CD4-positive, alpha-beta T cell (primary cell): ENCODE measurements around the gene DLX4. TPM values are rescaled to one million over a fixed set of nuclear protein-coding genes. Genes with fewer than 3 reads are reported as not detected.

Experiments
- ATAC-seq: fragments of 200-7000 bp; cut with Tn5 transposase; one replicate; pipeline ENCODE4 v1.10.0; 2022; ENCODE audit warnings: mild to moderate bottlenecking; ENCODE audit not compliant: poor library complexity
- CTCF ChIA-PET: fragments of 350-600 bp; sonication (Branson Sonifier 250); formaldehyde crosslinking; loops from one replicate; lab custom pipeline; 2021; ENCODE audit warnings: antibody characterized with exemption, inconsistent platforms; lab: Charles Lee
- POLR2A ChIA-PET: fragments of 350-600 bp; sonication (Branson Sonifier 250); formaldehyde crosslinking; loops from one replicate; lab custom pipeline; 2021; ENCODE audit warnings: antibody characterized with exemption, inconsistent platforms; lab: Charles Lee
- DNase-seq, 14 experiments: peaks; one replicate each; pipeline ENCODE4 v3.0.0-alpha.2; 2013 to 2020; ENCODE audit warnings: mixed read lengths in 2 of 14
- H3K27ac ChIP-seq, 2 donors: one replicate each; pipeline versions ENCODE4 v1.5.1 to v1.7.0; 2013; ENCODE audit warnings: low read length in 2 of 2, low read depth in 1 of 2, mild to moderate bottlenecking in 1 of 2
- H3K27me3 ChIP-seq, 2 experiments: 1 replicate in 1 of 2; 2 replicates in 1 of 2; pipeline versions ENCODE4 v1.6.1 to v1.7.0; 2013; ENCODE audit warnings: low read length in 2 of 2, control low read depth in 1 of 2, mild to moderate bottlenecking in 1 of 2, moderate library complexity in 1 of 2; ENCODE audit not compliant: insufficient read depth in 2 of 2, control insufficient read depth in 1 of 2
- H3K36me3 ChIP-seq: one replicate; pipeline ENCODE4 v1.6.1; 2013; ENCODE audit warnings: low read length, control low read depth; ENCODE audit not compliant: insufficient read depth
- H3K4me1 ChIP-seq: one replicate; pipeline ENCODE4 v1.6.1; 2013; ENCODE audit warnings: low read length, control low read depth; ENCODE audit not compliant: insufficient read depth
- H3K4me3 ChIP-seq: one replicate; pipeline ENCODE4 v1.5.1; 2013; ENCODE audit warnings: mild to moderate bottlenecking, low read length, moderate library complexity
- H3K9me3 ChIP-seq, 2 experiments: 1 replicate in 1 of 2; 2 replicates in 1 of 2; pipeline versions ENCODE4 v1.6.1 to v1.7.0; 2013; ENCODE audit warnings: low read length in 2 of 2, mild to moderate bottlenecking in 2 of 2, control low read depth in 1 of 2, moderate library complexity in 1 of 2; ENCODE audit not compliant: control insufficient read depth in 1 of 2, insufficient read depth in 1 of 2
- H3K27ac Mint-ChIP-seq: one replicate; pipeline ENCODE4 v1.8.0; 2020; ENCODE audit warnings: mixed read lengths
- H3K27me3 Mint-ChIP-seq: one replicate; pipeline ENCODE4 v1.8.0; 2021; ENCODE audit warnings: mixed read lengths
- H3K36me3 Mint-ChIP-seq: one replicate; pipeline ENCODE4 v1.8.0; 2021; ENCODE audit warnings: low read depth, mixed read lengths
- H3K4me1 Mint-ChIP-seq: one replicate; pipeline ENCODE4 v1.8.0; 2021; ENCODE audit warnings: low read depth, mixed read lengths
- H3K4me3 Mint-ChIP-seq: one replicate; pipeline ENCODE4 v1.8.0; 2020; ENCODE audit warnings: mild to moderate bottlenecking, mixed read lengths
- H3K9me3 Mint-ChIP-seq: one replicate; pipeline ENCODE4 v1.8.0; 2020; ENCODE audit warnings: mixed read lengths
- CTCF ChIP-seq: fragments of 200-600 bp; IDR thresholded peaks from one replicate; pipeline ENCODE4 v1.8.0; 2022; ENCODE audit warnings: antibody characterized with exemption, mild to moderate bottlenecking
- intact Hi-C, 2 experiments: fragments of 100-400 bp; cut with DNase I in 1 of 2; cut with micrococcal nuclease in 1 of 2; formaldehyde crosslinking; loops; one replicate each; pipeline versions ENCODE4 v1.15.1 to v1.9.0; 2023 to 2025; cut with DNase I, micrococcal nuclease
- total RNA-seq, 174 experiments: library from RNA in 2 of 174; stranded (reverse) in 2 of 174; gene quantifications; one replicate each; pipeline ENCODE4 v1.2.3 and lab custom pipeline; 2021 to 2026

Gene DLX4
- total RNA-seq, 2 experiments from 2014 or later: 0.59 to 0.85 TPM

- intact Hi-C loops: loop anchor here (10.0 kb wide), 2 partner anchors 286 to 296 kb away; partner anchors contain the start of gene SLC35B1 (in 1 of the 2)
- H3K9me3 Mint-ChIP-seq: no peaks in the 10 kb centered on the region
- H3K4me1 Mint-ChIP-seq: peaks cover 22% of the 10 kb centered on the region
- no peaks in the 10 kb centered on the region for H3K36me3 ChIP-seq
- H3K27ac ChIP-seq: no peak overlapping the region
- no peak for TF ChIP-seq CTCF
- no peak overlapping the region for H3K4me3 ChIP-seq
- ChIA-PET CTCF (interaction anchor here (1.2 to 2.4 kb wide), 2 partner anchors 8 to 38 kb away, joined by 3 to 8 read pairs; no protein-coding TSS in a partner anchor), POLR2A (no interaction called here)
- H3K27ac Mint-ChIP-seq: no peak overlapping the region
- no peak for DNase-seq
- H3K36me3 Mint-ChIP-seq: no peaks in the 10 kb centered on the region
- H3K27me3 Mint-ChIP-seq: peaks cover 84% of the 10 kb centered on the region
- ATAC-seq: no peak
- peaks cover 0 to 15% of the 10 kb centered on the region in 2 experiments for H3K9me3 ChIP-seq
- peaks cover 66 to 82% of the 10 kb centered on the region in 2 experiments for H3K27me3 ChIP-seq
- no peak overlapping the region for H3K4me3 Mint-ChIP-seq
- H3K4me1 ChIP-seq: peaks cover 29% of the 10 kb centered on the region
Observed at GRCh38 chr17:49990331-49990730, 21.3 kb downstream of the DLX4 start.

GRCh38 chr17:49990921-49991320 lies 21.9 kb downstream of the DLX4 start:
- no peak for TF ChIP-seq CTCF
- ChIA-PET CTCF (no interaction called here), POLR2A (no interaction called here)
- ATAC-seq: no peak
- H3K27me3 ChIP-seq: peaks cover 71 to 87% of the 10 kb centered on the region in 2 experiments
- no peak overlapping the region for H3K27ac ChIP-seq
- intact Hi-C loops: loop anchor here (10.0 kb wide), 2 partner anchors 286 to 296 kb away; partner anchors contain the start of gene SLC35B1 (in 1 of the 2)
- Mint-ChIP-seq H3K27ac (no peak overlapping the region), H3K4me1 (peaks cover 27% of the 10 kb centered on the region), H3K9me3 (no peaks in the 10 kb centered on the region), H3K27me3 (peaks cover 90% of the 10 kb centered on the region), H3K36me3 (no peaks in the 10 kb centered on the region), H3K4me3 (peak overlapping the region; percentile 34)
- peaks cover 0 to 15% of the 10 kb centered on the region in 2 experiments for H3K9me3 ChIP-seq
- no peak overlapping the region for H3K4me3 ChIP-seq
- H3K4me1 ChIP-seq: peaks cover 32% of the 10 kb centered on the region
- no peaks in the 10 kb centered on the region for H3K36me3 ChIP-seq
- DNase-seq: peak in 1 of 14 experiments; percentile 5

GRCh38 chr17:49991409-49991808 lies 22.4 kb downstream of the DLX4 start:
- Histone ChIP-seq H3K27me3 (peaks cover 71 to 90% of the 10 kb centered on the region in 2 experiments), H3K36me3 (no peaks in the 10 kb centered on the region), H3K4me1 (peaks cover 37% of the 10 kb centered on the region), H3K4me3 (no peak overlapping the region), H3K9me3 (peaks cover 0 to 15% of the 10 kb centered on the region in 2 experiments), H3K27ac (no peak overlapping the region)
- ATAC-seq: no peak
- Mint-ChIP-seq H3K27me3 (peaks cover 91% of the 10 kb centered on the region), H3K27ac (no peak overlapping the region), H3K4me1 (peaks cover 32% of the 10 kb centered on the region), H3K36me3 (no peaks in the 10 kb centered on the region), H3K4me3 (no peak overlapping the region), H3K9me3 (no peaks in the 10 kb centered on the region)
- no peak for DNase-seq
- TF ChIP-seq CTCF: no peak
- POLR2A ChIA-PET: no interaction called here
- CTCF ChIA-PET: no interaction called here
- intact Hi-C loops: loop anchor here (10.0 kb wide), 2 partner anchors 287 to 297 kb away; partner anchors contain the start of gene SLC35B1 (in 1 of the 2)
